ENCODE results near the gene ABCG8. TPM values are rescaled to one million over a fixed set of nuclear protein-coding genes. Genes with fewer than 3 reads are reported as not detected.

The ABCG8 gene
- total RNA-seq, 2 donors from 2014 or later = not detected

- intact Hi-C loops (cut with DNase I) = no loop called here
- no peak for DNase-seq (ENCODE audit: low spot score)
Observed at GRCh38 chr2:43824951-43825493, 13.7 kb upstream of the ABCG8 start.

- intact Hi-C loops (cut with DNase I) = no loop called here
- DNase-seq (ENCODE audit: low spot score) = no peak
Observed at GRCh38 chr2:43825841-43826240, 12.9 kb upstream of the ABCG8 start.

GRCh38 chr2:43826305-43827250 lies 12.2 kb upstream of the ABCG8 start:
- no peak for DNase-seq (ENCODE audit: low spot score)
- intact Hi-C loops (cut with DNase I) = no loop called here

- DNase-seq (ENCODE audit: low spot score) = peak; percentile 82
- intact Hi-C loops (cut with DNase I) = loop anchor here in 1 of 2 donors (10.0 kb wide), 1 partner anchor 853 kb away; no protein-coding TSS in a partner anchor
Observed at GRCh38 chr2:43831543-43832294, 7.1 kb upstream of the ABCG8 start.

- intact Hi-C loops (cut with DNase I) = loop anchor here in 1 of 2 donors (10.0 kb wide), 1 partner anchor 852 kb away; no protein-coding TSS in a partner anchor
- no peak for DNase-seq (ENCODE audit: low spot score)
Observed at GRCh38 chr2:43832457-43832856, 6.3 kb upstream of the ABCG8 start.

- DNase-seq (ENCODE audit: low spot score) = no peak
- intact Hi-C loops (cut with DNase I) = loop anchor here in 1 of 2 donors (10.0 kb wide), 1 partner anchor 848 kb away; no protein-coding TSS in a partner anchor
Observed at GRCh38 chr2:43837033-43837432, 1.7 kb upstream of the ABCG8 start.

GRCh38 chr2:43837831-43838559 lies 776 bp upstream of the ABCG8 start:
- intact Hi-C loops (cut with DNase I) = loop anchor here in 1 of 2 donors (10.0 kb wide), 1 partner anchor 847 kb away; no protein-coding TSS in a partner anchor
- no peak for DNase-seq (ENCODE audit: low spot score)

GRCh38 chr2:43839776-43840564 lies 1.2 kb downstream of the ABCG8 start:
- DNase-seq (ENCODE audit: low spot score) = no peak
- intact Hi-C loops (cut with DNase I) = loop anchor here in 1 of 2 donors (10.0 kb wide), 1 partner anchor 845 kb away; no protein-coding TSS in a partner anchor

- intact Hi-C loops (cut with DNase I) = no loop called here
- no peak for DNase-seq (ENCODE audit: low spot score)
Observed at GRCh38 chr2:43840965-43841364, 2.2 kb downstream of the ABCG8 start.

- no peak for DNase-seq (ENCODE audit: low spot score)
- intact Hi-C loops (cut with DNase I) = no loop called here
Observed at GRCh38 chr2:43841949-43842865, 3.4 kb downstream of the ABCG8 start.

- no peak for DNase-seq (ENCODE audit: low spot score)
- intact Hi-C loops (cut with DNase I) = no loop called here
Observed at GRCh38 chr2:43842866-43843226, 4.1 kb downstream of the ABCG8 start.

- no peak for DNase-seq (ENCODE audit: low spot score)
Observed at GRCh38 chr2:43845181-43845580, 6.4 kb downstream of the ABCG8 start.

GRCh38 chr2:43846140-43846793 lies 7.5 kb downstream of the ABCG8 start:
- no peak for DNase-seq (ENCODE audit: low spot score)
- intact Hi-C loops (cut with DNase I) = no loop called here

More at GRCh38 chr2:43845181-43845580, 6.4 kb downstream of the ABCG8 start:
- intact Hi-C loops (cut with DNase I) = no loop called here

GRCh38 chr2:43848214-43848613 lies 9.4 kb downstream of the ABCG8 start:
- DNase-seq (ENCODE audit: low spot score) = no peak
- intact Hi-C loops (cut with DNase I) = no loop called here

- DNase-seq (ENCODE audit: low spot score) = no peak
- intact Hi-C loops (cut with DNase I) = no loop called here
Observed at GRCh38 chr2:43851011-43851980, 12.5 kb downstream of the ABCG8 start.

Data from posterior vena cava (tissue), 2 donors.